Endometrial microvascular endothelial cells (primary cell): ENCODE results near the gene VDR. TPM values are rescaled to one million over a fixed set of nuclear protein-coding genes. Genes with fewer than 3 reads are reported as not detected.
"Not testable (repeated sequence)": the region's sequence is repeated elsewhere in the genome, so short reads cannot be mapped to it uniquely, and the experiment has no call there.

ENCODE experiments used
- in situ Hi-C: cut with HindIII; loops from 2 replicates; pipeline ENCODE4 v1.10.0; 2017; ENCODE audit warnings: low sequenced_read_pairs, low pct_unique_long_range_greater_than_20kb; ENCODE audit errors: inconsistent ontology term
- total RNA-seq: library from RNA; depleted of rRNA; stranded (reverse); fragments of >200 nt; gene quantifications from one replicate; pipeline ENCODE4 v1.2.3, GENCODE V29; 2015; ENCODE audit errors: inconsistent ontology term

Gene VDR
- total RNA-seq, 1 donor from 2014 or later = 3.6 TPM

GRCh38 chr12:47811072-47811396 lies 93.8 kb downstream of the VDR start:
- in situ Hi-C loops = no loop called here

DNA sequence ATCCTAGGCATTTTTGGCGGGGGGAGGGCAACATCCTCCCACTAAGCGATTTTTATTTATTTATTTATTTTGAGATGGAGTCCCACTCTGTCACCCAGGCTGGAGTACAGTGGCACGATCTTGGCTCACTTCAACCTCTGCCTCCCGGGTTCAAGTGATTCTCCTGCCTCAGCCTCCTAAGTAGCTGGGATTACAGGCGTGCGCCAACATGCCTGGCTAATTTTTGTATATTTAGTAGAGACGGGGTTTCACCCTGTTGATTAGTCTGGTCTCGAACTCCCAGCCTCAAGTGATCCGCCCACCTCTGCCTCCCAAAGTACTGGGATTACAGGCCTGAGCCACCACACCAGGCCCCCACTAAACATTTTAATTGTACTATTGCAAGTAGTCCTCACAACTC lies 95.3 kb downstream of the VDR start:
- in situ Hi-C loops = not testable (repeated sequence)

DNA sequence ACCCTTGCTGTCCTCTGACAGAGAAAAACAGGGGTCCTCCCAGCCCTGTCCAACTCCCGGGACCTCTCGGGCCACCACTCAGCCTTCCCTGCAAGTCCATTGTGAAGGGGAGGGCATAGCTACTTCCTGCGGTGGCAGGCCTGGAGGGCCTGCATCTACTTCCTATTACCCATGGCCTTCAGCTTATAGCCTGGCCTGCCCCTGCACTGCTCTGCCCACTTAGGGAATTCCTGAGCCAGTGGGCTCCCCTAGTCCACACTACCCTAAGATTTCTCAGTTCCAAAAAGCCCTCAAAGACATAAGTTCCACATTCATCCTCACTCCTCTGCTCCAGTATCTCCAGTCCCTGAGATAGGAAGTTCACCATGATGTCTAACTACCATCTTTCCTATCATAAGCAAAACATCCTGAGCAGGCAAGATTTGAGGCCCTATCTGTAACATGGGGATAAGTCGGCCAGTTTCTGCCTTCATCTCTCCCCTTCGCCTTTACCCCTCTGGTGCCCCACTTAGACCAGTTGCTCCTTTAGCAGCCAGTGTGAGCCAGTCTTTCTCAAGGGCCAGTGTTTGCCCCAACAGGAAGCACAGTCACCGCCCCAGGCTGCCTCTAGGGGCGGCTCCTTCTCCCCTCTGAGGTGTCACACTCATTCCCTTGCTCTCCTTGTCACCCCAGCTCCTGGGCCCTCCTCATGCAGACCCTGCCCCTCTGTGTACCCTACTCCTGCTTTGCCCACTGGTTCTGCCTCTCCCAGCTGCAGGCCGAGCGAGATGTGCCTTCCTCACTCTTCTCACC lies 96.0 kb downstream of the VDR start:
- in situ Hi-C loops = no loop called here

DNA sequence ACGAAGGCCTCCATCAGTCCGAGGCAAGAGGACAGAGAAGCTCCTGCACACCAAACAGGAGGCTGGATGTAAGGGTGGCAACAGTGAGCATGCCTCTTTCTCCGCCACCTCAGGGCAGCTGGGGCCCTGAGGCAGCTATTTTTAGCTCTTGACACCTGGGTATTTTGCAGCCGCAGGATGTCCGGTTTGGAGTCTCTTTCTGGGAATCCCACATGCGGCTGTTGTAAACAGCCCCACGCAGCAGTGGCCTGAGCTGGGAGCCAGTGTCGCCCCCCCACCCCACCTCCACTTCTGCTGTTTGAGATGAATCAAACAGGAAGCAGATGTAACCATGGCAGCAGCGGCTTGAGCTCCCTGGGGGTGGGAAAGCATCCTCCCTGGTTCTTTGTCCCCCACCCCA lies 96.7 kb downstream of the VDR start:
- in situ Hi-C loops = no loop called here

DNA sequence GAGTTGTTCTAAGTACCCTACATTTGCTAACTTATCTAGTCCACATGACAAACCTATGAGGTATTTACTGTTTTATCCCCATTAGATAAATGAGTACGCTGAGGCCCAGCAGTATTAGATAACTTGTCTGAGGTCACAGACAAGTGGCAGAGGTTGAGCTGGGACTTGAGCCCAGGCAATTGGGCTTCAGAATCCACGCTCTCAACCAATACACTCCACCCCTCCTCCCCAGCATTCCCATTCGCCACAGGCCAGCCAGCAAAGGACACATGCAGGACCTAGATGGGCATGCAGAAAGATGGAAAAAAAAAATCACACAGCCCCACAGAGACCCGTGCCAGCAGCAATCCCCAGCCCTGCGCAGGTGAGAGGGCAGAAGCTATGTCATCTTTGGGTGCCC lies 97.5 kb downstream of the VDR start:
- in situ Hi-C loops = no loop called here

DNA sequence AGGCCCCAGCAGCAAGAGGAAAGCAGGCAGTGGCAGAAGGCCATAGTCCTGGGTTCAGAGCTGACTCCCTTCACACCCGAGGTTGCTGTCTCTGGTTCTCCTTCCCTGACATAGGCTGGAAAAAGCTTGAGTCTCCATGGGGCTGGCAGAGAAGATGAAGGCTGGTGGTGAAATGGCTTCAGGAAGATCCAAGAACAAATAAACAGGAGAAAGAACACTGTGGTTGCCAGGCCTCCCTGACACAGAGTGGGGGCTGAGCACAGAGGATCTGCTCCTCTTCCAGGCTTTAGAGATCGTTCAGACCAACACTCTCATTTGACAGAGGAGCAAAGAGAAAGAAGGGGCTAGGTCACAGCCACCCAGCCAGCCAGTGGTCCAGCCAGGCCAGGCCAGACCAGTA lies 99.4 kb downstream of the VDR start:
- in situ Hi-C loops = no loop called here

- in situ Hi-C loops = no loop called here
Measured at GRCh38 chr12:47804171-47804570, 100.6 kb downstream of the VDR start.

GRCh38 chr12:47803191-47803875 lies 101.5 kb downstream of the VDR start:
- in situ Hi-C loops = no loop called here

DNA sequence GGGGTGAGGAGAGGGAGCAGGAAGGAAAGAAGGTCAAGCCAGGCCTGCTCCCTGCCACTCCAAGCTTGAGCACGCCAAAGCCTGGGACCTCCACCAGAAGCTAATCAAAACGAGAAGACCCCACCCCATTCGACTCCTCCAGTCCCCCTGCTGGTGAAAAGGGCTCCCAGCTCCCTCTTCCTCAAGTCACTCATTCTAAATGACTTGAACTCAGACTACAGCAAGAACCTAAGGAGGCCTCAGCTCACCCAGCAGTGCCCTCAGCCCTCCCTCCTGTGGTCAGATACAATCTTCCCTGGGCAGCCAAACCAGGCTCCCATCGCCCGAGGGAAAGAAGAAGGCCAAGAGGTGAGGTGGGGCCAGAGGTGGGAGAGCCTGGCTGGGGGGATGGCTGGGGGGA lies 102.5 kb downstream of the VDR start:
- in situ Hi-C loops = no loop called here

DNA sequence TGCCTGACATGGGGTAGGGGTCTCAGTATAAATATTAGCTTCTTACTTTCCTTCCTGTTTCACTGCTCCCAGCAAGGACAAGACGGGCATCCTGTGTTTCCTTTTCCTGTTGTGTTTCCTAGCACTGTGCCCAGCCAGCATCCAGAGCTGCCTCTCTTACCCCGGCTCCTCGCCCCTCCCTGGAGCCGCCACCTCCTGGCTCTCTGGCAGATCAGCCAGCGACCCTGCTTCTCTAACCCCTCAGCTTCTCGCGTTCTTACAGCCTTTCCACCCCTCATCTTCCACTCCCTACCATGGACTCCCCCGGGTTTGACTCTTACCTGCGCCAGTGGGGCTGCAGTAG lies 102.9 kb downstream of the VDR start:
- in situ Hi-C loops = no loop called here

- in situ Hi-C loops = no loop called here
Measured at GRCh38 chr12:47801170-47801903, 103.5 kb downstream of the VDR start.

GRCh38 chr12:47800582-47800981 lies 104.2 kb downstream of the VDR start:
- in situ Hi-C loops = no loop called here

- in situ Hi-C loops = no loop called here
Measured at GRCh38 chr12:47799357-47799955, 105.3 kb downstream of the VDR start.

DNA sequence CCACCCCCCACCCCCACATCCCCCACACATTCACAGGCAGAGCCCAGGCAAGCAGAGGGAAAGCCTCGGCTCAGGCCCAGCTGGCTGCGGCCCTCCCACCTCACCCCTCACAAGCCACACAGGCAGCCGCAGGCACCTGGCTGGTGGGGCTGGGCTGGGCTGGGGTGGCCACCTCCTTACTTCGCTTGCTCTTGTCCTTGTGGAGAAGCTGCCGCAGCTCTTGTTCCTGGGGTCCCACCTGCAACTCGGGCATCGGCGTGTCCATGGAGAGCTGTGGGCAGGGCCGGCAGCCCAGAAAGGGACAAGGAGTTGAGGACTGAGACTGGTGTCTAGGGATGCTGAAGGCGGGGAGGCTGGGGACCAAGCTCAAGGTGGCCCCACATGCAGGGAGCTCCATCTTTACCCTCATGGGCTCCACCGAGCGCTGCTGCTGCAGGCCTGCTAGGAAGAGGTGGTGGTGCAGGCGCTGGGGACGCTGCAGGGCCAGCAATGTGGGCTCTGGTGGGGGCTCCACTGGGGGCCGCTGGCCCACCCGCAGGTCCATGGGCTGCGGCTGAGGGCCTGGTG lies 106.3 kb downstream of the VDR start:
- in situ Hi-C loops = no loop called here

DNA sequence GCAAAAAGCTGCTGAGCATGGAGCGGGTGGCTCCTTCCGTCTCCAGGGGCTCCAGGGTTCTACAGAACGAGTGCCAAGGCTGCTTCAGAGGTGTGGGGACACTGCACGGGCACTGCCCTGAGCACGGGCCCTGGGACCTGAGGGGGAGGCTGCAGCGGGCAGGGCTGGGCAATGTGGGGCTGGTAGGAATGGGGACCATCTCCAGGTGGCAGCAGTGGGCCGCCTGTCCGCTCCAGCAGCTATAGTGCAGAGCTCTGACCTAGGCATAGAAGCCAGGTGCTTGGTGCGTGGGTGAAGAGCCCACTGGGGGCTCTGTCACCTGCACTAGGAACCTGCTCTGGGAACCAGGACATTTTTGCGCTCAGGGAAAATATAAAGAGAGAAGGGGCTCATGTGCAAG lies 107.4 kb downstream of the VDR start:
- in situ Hi-C loops = no loop called here

GRCh38 chr12:47795814-47796411 lies 108.9 kb downstream of the VDR start:
- in situ Hi-C loops = no loop called here

- in situ Hi-C loops = no loop called here
Measured at GRCh38 chr12:47795121-47795813, 109.5 kb downstream of the VDR start.

DNA sequence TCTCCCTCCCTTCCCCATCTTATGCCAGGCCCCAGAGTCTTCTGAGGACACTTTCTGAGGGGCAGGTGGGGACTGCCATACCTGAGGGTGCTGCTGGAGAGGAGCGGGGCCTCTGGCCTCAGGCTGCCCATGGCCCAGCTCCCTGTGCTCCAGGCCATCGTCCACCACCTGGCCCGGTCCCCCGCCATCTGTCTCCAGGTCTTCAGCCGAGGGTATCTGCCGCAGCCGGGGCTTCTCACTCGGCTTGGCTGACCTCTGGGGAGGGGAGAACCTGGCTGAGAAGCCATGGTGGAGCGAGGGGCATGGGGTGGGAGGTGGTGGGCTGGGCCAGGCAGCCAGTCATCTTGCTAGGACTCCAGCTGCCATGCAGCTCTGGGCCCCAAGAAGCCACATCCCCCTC lies 110.1 kb downstream of the VDR start:
- in situ Hi-C loops = no loop called here
